ENCODE results near the gene TMEM72.

TMEM72 gene

GRCh38 chr10:44930904-44931620 is 19.9 kb downstream of the TMEM72 start:
- no peak for TF ChIP-seq CTCF (IDR thresholded peaks at IDR 0.05; ENCODE audit: control extremely low read depth, extremely low read depth, low read depth, missing control alignments)
- no peak for DNase-seq (ENCODE audit: extremely low spot score)
- CTCF ChIA-PET, result interaction anchor here (0.7 to 13.5 kb wide), 7 partner anchors 10 to 77 kb away, joined by 3 to 211 read pairs (median 4); partner anchors contain the start of gene DEPP1
- POLR2A ChIA-PET, result no interaction called here

DNA sequence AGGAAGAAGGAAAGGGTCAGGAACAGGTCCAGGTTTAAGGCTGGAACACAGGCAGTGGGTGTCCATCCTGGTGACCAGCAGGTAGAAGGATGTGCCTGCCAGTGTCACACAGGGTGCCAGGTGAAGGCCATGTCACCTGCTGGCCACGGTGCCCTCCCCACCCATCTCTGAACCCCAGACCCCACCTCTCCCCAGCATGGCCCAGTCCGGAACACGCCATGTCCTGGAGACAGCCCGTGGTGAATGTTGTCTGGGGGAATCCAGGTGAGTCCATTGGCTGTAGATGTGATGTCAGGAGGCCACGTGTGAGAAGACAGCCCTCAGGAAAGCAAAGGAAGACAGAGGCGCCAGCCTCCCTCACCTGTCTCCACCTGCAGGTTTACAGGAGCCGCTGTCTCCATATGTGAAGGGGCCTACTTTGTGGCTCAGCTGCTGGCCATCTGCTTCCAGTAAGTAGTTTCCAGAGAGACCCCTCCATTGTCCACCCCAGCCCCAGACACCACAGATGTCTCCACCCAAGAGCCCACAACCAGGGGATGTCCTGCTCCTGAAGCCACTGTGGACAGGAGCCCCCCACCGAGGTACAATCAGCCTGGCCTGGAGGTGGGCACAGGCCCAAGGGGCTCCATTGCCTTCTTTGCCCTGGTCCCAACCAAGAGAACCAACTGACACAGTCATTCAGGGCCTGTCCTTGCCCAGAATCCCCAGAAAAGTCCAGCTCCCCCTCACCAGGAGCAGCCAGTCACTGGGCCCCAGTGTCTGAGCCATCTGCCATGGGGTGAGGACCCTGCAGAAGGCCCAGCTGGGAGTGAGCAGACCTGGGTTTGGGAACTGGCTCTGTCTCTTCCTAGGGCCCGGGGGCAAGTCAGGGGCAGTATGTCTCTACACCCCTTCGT is 20.7 kb downstream of the TMEM72 start:
- CTCF ChIA-PET, result interaction anchor here (0.7 to 13.5 kb wide), 22 partner anchors 8 to 306 kb away, joined by 3 to 211 read pairs (median 7); partner anchors contain the start of genes DEPP1, RASSF4, TMEM72 and ZNF22
- no peak for DNase-seq (ENCODE audit: extremely low spot score)
- POLR2A ChIA-PET, result interaction anchor here (0.7 to 1.2 kb wide), 2 partner anchors 47 to 49 kb away, joined by 3 to 6 read pairs; partner anchors contain the start of gene DEPP1
- TF ChIP-seq CTCF (IDR thresholded peaks at IDR 0.05; ENCODE audit: control extremely low read depth, extremely low read depth, low read depth, missing control alignments), result no peak

- POLR2A ChIA-PET, result interaction anchor here (0.7 to 1.2 kb wide), 2 partner anchors 46 to 48 kb away, joined by 3 to 6 read pairs; partner anchors contain the start of gene DEPP1
- CTCF ChIA-PET, result interaction anchor here (0.7 to 13.5 kb wide), 22 partner anchors 9 to 305 kb away, joined by 3 to 211 read pairs (median 7); partner anchors contain the start of genes DEPP1, RASSF4, TMEM72 and ZNF22
- peak; percentile 86 for DNase-seq (ENCODE audit: extremely low spot score)
- peak; percentile 97 for TF ChIP-seq CTCF (IDR thresholded peaks at IDR 0.05; ENCODE audit: control extremely low read depth, extremely low read depth, low read depth, missing control alignments)
These were observed 21.6 kb downstream of the TMEM72 start for GRCh38 chr10:44932517-44933450.

- TF ChIP-seq CTCF (IDR thresholded peaks at IDR 0.05; ENCODE audit: control extremely low read depth, extremely low read depth, low read depth, missing control alignments), result no peak
- ChIA-PET POLR2A (interaction anchor here (1.2 kb wide), 1 partner anchor 45 kb away, joined by 6 read pairs; the partner anchor contains the start of gene DEPP1), CTCF (interaction anchor here (0.7 to 13.5 kb wide), 21 partner anchors 8 to 74 kb away, joined by 3 to 211 read pairs (median 8); partner anchors contain the start of genes DEPP1, RASSF4, TMEM72 and ZNF22)
- DNase-seq (ENCODE audit: extremely low spot score), result no peak
These were observed 22.5 kb downstream of the TMEM72 start for GRCh38 chr10:44933451-44934321.

GRCh38 chr10:44934416-44935200 is 23.5 kb downstream of the TMEM72 start:
- CTCF ChIA-PET, result interaction anchor here (0.8 to 13.5 kb wide), 8 partner anchors 9 to 73 kb away, joined by 3 to 211 read pairs (median 20); partner anchors contain the start of genes DEPP1 and RASSF4
- TF ChIP-seq CTCF (IDR thresholded peaks at IDR 0.05; ENCODE audit: control extremely low read depth, extremely low read depth, low read depth, missing control alignments), result no peak
- no peak for DNase-seq (ENCODE audit: extremely low spot score)
- POLR2A ChIA-PET, result no interaction called here

Measured in GM10248 (cell line).